Transverse colon (tissue), 3 donors: ENCODE data around the gene H2BK1.

Experiments used
- CTCF ChIP-seq, 5 experiments: fragments of 200-600 bp in 3 of 5; fragments of 450-650 bp in 2 of 5; sonication (generic) in 3 of 5; IDR thresholded peaks; 1 replicate in 2 of 5; 2 replicates in 3 of 5; pipeline ENCODE4 v1.5.1; 2016 to 2017; ENCODE audit warnings: antibody characterized with exemption in 5 of 5, inconsistent platforms in 3 of 5, mild to moderate bottlenecking in 2 of 5, moderate library complexity in 1 of 5
- EP300 ChIP-seq: sonication (generic); formaldehyde crosslinking; IDR thresholded peaks from one replicate; pipeline ENCODE4 v1.6.1; 2017; ENCODE audit warnings: antibody characterized with exemption, low read depth
- POLR2A ChIP-seq: fragments of 450-650 bp; IDR thresholded peaks from one replicate; pipeline ENCODE4 v1.6.1; 2016; ENCODE audit warnings: antibody characterized with exemption, mild to moderate bottlenecking, moderate library complexity

GRCh38 chr7:151208253-151208862, 1.9 kb downstream of the H2BK1 start:
- no peak for TF ChIP-seq CTCF (IDR thresholded peaks at IDR 0.05)
- TF ChIP-seq POLR2A: no peak
- no peak for TF ChIP-seq EP300
